HG03066 (cell line): ENCODE data around the gene ALKAL2.

Experiments
- ATAC-seq: cut with Tn5 transposase; IDR thresholded peaks from one replicate; pipeline ENCODE4 v1.9.1; 2021; ENCODE audit warnings: low read depth; ENCODE audit not compliant: unreplicated experiment

ALKAL2 gene

DNA sequence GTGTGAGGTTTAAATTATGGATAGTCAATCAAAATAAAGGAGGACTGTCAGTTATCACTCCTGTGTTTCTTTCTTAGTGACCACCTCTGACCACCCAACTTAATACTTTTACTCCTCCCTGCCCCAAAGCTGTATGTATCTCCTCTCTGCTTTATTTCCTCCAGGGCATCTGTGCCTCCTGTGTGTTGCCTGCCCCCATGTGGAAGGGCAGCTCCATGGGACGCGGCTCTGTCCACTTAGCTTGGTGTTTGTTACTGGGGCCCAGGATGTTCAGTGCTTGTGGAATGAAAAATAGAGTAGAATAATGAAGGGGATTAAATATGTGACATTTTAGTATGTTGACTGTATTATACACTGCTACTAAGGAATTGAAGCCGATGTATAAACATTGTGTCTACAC, 13.4 kb downstream of the ALKAL2 start:
- ATAC-seq: no peak

DNA sequence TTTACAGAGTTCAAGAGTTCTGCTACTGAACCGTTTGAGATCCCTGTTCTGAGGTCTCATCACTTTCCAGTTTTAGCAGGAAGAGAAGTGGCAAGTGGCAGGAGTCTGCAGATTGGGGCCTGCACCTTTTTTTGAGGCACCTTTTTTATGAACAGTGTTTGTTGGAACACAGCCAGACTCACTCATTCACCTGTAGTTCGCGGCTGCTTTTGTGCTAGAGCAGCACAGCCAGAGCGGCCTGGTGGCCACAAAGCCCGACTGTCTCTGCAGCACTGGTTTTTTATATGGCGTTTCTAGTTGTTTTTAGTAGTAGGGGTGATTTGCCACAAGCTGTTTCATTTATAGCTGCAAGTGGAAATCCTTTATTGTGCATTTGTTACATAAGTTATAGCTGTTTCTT, 14.6 kb downstream of the ALKAL2 start:
- no peak for ATAC-seq

DNA sequence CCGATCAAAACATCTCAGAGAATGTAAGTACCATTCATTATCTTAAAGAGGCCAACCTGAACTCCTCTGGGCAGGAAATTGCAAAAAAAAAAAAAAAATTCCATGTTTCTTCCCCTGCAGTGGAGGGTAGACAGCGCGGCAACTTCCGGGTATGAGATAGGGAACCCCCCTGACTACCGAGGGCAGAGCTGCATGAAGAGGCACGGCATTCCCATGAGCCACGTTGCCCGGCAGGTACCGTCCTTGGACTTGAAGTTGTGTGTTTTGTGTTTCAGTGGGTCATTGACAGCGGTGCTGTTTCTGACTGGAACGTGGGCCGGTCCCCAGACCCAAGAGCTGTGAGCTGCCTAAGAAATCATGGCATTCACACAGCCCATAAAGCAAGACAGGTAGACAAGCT, 16.0 kb downstream of the ALKAL2 start:
- ATAC-seq: no peak

DNA sequence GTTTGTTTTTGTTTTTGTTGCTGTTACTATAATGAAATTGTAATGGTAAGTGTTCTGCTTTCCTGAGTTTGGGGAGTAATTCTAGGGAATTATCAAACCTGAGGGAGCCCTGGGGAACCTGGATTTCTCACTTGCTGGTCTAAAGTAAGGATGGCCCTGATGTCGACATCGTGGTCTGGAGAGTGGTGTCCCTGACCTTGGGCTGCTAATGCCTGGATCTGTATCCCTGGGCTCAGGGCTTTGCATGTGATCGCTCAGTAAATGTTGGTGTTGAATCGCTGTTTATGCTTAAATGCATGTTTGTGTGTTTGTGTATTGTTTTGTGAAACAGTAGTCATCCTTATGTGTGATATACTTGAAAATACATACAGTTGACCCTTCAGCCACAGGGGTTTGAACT, 17.0 kb downstream of the ALKAL2 start:
- no peak for ATAC-seq

DNA sequence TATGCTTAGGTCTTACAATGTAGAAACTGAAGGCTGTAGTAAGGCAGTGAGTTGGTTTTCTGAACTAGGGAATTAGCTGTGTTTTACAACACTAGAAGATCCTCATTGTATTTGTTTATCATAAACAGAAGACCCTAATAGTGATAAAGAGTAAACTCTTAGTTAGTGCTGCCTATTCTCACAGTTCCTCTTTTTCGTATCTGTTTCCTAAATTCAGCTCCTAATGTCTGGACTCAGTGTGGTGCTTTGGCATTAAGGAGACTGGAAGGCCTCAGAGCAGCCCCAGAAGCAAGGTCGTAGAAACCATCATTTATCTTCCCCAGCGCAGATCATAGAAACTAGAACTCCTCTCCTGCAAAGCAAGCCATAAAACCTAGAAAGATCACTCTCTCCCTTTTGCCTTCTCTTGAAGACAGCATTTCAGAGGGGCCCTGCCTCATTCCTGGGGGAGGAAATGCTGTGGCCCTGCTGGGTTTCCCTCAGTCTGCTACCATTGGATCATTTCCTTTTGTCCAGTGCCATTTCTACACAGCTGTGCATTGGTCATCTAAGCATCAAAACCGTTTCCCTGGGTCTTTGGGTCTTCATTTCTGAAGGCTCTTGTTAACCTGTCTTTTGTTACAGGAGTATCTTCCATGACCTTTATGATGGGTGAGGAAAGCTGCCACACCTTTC, 18.4 kb downstream of the ALKAL2 start:
- ATAC-seq: no peak

DNA sequence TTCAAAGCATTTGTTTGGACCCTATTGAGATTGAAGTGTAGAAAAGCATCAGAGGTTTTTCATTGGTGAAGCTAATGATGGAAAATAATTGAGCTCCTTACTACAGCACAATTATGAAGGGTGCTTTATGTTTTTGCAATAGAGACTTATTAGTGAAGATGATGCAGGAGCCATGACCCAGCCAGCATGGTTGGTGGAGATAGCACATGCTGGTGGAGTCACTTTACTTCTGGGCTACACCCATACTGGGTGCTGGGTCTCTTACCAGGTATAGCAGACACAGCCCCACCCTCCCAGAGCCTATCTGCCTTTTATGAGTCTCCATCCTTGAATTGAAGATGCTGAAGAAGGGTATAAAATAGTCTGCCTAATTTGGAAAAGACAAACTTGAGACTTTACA, 19.6 kb downstream of the ALKAL2 start:
- ATAC-seq: no peak

DNA sequence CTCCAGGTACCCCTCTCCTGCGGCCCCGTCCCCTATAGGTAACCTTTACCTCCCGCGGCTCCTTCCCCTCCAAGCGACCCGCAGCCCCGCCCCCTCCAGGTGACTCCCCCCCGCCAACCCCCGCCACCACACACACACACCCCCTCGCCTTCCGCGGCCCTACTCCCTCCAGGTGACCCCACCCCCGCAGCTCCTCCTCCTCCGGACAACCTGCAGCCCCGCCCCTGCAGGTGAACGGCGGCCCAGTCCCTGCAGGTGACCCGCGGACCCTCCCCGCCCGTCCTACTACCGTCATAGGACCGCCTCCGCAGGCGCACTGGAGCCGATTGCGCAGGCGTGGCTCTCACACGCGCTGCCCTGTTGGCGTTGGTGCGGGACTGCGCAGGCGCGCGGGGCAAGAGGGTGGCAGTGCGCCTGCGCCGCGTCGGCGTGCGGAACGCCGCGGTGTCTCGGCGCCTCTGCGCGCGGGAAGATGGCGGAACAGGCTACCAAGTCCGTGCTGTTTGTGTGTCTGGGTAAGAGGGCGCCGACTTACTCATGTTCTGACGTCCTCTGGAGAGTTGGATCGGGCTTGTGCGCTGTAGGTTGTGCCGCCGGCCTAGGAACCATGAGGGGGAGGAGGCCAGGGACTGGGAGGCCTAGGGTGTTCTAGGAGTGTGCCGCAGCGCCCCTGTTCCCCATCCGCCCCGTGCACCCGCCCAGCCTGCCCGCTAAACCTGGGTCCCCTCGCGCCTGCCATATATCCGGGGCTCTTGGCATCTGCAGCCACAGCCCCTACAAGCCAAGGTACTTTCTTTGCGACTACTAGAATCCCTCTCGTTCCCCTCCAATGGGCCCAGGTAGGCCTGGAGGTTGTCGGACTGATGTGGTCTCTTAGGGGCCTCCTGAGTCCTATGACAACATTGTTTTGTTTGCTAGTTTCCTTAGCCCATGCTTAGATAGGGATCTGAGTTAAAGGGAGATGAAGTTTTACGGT, 23.1 kb downstream of the ALKAL2 start, which contains the start of gene ACP1:
Gene ACP1, plus strand, starts transcription at position 455 of the 976 bp plus-strand sequence. Its CDS starts 18 bp downstream, at position 473.
- ATAC-seq: peak; percentile 85

DNA sequence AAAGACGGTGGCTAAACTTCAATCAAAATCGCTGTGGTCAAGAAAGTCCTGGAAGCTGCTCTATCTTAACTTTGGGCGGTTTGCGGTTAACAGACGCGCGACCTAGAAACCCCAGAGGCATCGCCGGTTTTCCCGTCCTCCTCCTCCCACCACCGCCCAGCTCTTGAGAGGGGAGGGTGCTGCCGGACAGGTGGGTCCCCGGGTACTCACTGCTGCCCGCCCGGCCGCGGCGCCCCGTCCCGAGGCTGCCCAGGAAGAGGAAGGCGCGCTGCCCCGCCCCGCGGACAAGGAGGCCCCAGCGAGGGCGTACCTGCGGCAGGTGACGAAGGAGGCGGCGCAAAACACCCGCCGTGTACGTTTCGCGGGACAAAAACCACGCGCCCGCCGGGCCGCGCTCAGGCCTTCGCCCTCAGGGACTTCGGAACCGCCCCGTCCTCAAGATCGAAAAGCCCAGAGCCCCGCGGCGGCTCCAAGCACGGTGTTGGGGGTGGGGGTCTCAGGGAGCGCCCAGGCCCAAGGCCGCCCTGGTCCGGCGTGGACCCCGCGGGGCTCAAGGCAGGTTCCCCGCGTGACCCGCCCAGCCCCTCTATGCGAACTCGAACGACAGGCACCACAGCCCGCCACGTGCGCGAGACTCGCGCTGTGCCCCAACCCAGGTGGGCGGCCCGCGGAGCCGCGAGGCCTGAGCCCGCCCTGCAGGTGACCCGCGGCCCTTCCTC, 24.0 kb downstream of the ALKAL2 start, which contains the start of gene SH3YL1:
Gene SH3YL1, minus strand, starts transcription at position 259 of the 719 bp plus-strand sequence. Its CDS starts 48 bp downstream, at position 211.
- peak; percentile 25 for ATAC-seq

DNA sequence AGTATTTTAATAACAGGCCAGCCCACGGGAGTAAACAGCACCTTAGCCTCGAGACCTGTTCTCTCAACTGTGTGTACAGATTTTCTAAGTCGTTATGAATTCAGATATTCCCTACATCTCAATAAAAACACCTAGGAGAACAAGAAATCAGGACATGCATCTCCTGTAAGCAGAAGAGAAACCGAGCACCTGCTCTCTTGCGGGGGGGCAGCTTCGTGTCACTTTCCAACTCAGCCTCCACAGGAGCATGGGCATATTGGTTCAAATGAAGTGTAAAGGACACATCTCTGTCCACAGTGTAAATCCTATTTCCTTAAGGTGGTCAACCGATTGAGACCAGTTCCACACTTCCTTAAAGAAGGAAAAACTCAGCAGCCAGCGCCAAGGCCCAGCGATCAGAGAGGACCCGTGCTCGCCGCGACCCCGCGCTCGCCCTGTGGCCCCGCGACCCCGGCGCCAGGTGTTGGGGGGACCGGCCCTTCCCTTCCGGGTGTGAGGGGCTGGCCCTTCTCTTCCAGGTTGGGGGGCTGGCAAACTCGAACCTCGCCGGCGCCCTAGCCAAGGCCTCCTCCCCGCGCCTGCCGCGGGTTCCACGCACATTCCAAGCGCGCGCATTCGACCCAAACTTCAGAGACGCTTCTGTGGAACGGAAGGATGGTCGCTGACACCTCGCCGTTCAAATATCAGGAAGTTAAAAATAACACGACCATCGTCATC, 24.7 kb downstream of the ALKAL2 start:
- no peak for ATAC-seq

DNA sequence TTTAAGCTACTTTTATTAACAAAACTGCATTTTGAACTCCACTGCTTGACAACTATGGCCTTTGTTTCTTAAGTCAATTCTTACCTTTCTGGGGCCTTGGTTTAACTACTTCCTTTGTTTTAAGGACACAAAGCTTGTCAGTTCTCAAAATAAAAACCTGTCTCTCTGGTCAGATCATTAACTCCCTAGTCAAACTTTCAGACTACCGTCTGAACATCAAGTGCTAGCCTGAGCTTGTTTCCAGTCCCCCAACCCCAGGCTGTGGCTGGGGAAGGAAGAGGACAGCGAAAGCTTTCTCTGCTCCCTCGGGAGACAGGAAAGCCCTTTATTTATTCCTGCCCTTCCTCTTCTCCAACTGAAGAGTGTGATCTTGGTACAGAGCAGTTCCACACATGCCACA, 25.8 kb downstream of the ALKAL2 start:
- ATAC-seq: no peak

DNA sequence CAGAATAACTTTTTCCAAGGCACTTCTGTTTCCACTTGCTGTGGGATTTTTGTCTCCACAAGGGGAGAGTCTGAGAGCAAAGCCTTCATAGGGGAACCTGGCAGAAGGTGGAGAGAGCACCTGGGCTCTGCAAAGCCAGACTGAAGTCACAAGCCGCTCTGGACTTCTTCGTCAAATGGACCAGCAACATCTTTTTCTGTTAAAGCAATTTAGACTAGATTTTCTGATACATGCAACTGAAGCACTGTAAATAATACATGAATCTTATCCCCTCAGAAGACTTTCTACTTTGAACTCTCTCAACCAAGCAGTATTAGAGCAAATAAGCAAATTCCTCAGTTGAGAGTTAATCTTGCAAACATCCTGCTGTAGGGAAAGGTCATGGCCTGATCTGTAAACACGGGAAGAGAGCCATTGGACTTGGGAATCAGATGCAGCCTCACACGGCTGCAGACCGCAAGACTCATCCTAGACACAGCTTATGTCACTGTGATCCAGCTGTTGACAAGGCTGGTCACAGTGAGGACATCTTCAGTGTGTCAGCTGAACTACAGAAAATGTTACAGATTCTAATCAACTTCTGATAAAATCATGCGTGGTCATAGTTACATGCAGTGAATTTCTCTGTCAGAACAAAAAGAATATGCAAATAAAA, 27.3 kb downstream of the ALKAL2 start:
- ATAC-seq: no peak

DNA sequence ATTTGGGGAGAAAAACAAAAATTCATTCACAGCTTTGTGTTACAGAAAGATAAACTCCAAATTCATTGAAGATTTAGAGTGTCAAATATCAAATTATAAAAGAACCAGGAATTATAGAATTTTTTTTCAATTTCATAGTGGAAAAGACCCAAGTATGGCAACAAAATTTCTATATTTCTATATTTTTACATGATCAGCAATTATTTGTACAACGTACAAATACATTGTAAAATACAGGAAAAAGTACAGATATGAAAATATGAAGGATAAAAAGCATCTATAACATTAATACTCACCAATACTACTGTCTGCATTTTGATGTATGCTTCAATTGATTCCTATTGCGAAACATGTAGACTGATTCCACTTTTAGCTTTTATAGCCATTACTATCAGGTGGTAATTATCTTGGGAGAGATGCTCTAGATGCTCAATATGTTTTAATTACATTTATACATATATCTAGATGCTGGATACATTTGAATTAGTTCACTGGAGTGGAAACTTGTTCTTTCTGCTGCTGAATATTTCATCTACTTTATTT, 28.0 kb downstream of the ALKAL2 start:
- no peak for ATAC-seq

DNA sequence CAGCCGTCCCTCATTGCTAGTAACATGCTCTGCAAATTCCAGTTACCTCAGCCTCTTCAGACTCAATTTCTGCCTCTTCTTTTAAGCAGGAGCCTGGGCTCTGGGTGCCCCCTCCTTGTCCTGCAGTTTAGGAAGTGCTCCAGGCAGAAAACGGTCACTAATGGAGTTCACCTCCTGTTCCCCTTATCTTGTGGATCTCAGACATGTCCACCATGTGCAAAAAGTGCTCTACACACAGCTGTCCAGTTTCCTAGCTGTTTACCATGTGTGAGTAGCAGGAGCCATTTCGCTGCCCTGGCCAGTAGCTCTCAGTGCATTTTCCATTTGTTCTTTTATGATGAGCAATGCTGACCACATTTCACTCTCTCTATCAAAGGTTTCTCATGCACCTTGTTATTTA, 29.0 kb downstream of the ALKAL2 start:
- no peak for ATAC-seq

DNA sequence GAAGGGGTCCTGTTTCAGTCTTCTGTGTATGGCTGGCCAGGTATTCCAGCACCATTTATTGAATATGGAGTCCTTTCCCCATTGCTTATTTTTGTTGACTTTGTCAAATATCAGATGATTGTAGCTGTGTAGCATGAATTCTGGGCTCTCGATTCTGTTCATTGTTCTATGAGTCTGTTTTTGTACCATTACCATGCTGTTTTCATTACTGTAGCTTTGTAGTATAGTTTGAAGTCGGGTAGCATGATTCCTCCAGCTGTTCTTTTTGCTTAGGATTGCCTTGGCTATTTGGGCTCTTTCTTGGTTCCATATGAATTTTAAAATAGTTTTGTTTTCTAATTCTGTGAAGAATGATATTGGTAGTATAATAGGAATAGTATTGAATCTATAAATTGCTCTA, 30.0 kb downstream of the ALKAL2 start:
- ATAC-seq: no peak

DNA sequence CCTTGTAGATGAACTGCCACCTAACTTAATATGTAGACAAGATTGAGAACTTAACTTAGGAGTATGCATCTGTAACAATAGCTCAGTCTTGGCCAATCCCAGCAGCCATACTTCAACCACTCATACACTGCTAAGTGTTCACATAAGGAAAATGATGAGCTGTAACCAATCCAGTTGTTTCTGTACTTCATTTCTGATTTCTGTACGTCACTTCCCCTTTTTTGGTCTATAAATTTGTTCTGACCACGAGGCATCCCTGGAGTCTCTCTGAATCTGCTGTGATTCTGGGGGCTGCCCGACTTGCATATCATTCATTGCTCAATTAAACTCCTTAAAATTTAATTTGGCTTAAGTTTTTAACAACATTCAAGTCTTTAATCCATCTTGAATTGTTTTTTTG, 30.5 kb downstream of the ALKAL2 start:
- no peak for ATAC-seq

DNA sequence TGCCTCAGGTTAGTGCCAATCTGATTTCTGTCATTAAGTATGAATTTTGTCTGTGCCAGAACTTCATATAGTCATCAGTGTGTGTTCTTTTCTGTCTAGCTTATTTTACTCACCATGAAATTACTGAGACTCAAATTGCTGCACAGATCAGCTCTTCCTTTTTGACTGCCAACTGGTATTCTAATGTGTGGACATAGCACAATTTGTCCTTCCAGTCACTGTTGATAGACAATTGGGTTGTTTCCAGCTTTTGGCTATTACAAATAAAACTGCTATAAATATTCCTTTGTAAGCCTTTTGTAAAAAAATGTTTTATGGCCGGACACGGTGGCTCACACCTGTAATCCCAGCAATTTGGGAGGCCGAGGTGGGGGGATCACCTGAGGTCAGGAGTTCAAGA, 31.8 kb downstream of the ALKAL2 start:
- no peak for ATAC-seq

DNA sequence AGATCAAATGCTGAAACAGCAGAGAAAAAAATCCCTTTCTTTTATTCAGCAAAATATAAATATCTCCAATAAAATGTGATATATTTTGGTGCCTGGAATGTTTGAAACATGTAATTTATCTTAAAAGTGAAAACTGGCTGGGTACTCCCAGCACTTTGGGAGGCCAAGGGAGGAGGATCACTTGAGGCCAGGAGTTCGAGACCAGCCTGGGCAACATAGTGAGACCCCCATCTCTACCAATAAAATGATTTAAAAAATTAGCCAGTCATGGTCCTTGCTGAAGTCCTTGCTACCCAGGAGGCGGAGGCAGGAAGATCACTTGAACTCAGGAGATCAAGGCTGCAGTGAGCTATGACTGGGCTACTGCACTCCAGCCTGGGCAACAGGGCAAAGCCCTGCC, 32.7 kb downstream of the ALKAL2 start:
- ATAC-seq: no peak

DNA sequence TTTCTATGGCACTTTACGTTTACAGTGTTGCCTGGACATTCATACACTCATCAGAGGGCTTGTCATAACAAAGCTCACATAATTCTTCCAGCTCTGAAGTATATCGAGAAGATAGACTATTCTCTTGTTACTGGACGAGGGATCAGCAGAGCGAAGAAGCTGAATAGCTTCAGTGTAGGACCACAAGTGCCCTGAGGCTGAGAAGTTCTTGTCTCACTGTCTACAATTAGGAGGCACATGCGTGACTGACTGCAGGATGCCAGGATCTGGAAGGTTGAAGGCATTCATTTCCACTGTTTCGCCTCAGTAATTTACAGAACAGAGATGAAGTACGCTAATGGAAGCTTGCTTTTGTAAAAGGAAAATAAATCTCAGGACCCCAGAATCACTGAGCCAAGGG, 33.6 kb downstream of the ALKAL2 start:
- ATAC-seq: no peak

DNA sequence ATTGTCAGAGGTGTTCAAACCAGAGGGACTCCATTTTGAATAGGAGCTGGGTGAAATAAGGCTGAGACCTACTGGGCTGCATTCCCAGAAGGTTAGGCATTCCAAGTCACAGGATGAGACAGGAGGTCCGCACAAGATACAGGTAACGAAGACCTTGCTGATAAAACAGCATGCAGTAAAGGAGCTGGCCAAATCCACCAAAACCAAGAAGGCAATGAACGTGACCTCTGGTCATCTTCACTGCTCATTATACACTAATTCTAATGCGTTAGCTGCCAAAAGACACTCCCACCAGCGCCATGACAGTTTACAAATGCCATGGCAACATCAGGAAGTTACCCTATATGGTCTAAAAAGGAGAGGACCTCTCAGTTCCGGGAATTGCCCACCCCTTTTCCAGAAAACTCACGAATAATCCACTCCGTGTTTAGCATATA, 34.7 kb downstream of the ALKAL2 start:
- ATAC-seq: no peak
